ENCODE results near the gene VAT1L. TPM values are rescaled to one million over a fixed set of nuclear protein-coding genes. Genes with fewer than 3 reads are reported as not detected.
A peak's percentile ranks its signal among the peaks of the same experiment; 100 is the strongest.

The VAT1L gene
- total RNA-seq, 1 donor from 2014 or later: 2.3 TPM

DNA sequence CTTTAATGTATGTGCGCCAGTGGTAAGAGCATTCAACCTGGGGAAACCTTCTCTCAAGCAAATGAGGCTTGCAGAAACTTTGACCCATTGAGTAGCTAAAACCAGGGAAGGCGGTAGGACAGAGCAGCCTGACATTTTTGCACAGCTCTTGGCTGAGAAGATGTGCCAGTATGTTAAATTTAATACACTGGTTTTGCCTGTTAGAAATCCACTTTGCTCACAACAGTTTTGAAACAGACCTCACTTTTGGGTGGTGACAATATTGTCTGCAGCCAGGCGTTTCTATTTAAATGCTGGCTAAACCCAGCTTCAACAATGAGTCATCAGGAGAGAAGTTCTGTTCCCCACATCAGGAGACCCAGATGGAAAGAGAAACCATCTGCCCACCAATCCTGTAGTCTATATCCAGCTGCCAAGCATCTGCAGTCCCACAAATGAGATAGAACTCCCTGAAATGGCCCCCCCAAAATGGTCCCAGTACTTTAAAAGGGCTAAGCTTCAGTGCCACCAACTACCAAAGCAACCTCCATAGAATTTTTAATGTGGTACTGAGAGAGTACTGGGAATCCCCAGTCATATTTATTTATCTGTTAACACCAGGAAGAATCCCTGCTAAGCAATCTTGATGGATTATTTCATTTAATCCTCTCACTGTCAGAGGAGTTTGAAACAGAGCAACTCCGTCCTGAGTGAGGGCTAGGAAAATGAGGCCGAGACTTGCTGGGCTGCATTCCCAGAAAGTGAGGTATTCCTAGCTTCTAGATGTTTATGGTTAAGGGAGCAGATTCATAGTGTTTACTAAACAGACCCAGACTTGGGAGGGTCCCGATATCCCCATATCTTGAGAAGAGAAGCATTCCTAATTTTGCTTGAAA lies 205.0 kb downstream of the VAT1L start:
- peak; percentile 62 for DNase-seq

- no peak for DNase-seq
Measured at GRCh38 chr16:77995843-77996455, 207.6 kb downstream of the VAT1L start.

- no peak for DNase-seq
Measured at GRCh38 chr16:77998350-77999023, 210.1 kb downstream of the VAT1L start.

DNA sequence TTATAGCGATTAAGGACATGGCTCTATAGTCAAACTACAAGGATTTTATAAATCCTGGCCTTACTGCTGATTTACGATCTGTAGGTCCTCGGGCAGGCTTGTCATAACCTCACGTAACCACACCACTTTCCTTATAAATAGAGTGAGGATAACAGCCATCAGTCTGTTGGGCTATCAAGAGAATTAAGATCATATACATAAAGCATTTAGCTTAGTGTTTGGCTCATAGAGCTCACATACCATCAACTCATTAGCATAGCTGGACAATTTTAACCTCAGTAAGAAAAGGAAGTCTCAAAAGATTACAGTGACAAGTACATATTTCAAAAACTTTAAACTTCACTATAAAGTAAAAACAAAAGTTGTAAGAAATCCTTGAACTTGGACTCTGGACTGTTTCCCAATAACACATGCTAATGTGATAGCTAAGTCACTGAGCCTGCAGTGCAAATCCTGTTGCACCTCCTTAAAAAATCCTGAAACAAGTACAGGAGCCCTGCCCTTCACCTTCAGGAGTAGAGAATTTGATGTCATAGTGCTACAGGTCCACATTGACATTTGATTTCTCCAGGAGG lies 213.2 kb downstream of the VAT1L start:
- no peak for DNase-seq

GRCh38 chr16:78002915-78003538 lies 214.7 kb downstream of the VAT1L start:
- peak; percentile 86 for DNase-seq

- DNase-seq: no peak
Measured at GRCh38 chr16:78004517-78004916, 216.2 kb downstream of the VAT1L start.

GRCh38 chr16:78005881-78006280 lies 217.5 kb downstream of the VAT1L start:
- DNase-seq: no peak

DNA sequence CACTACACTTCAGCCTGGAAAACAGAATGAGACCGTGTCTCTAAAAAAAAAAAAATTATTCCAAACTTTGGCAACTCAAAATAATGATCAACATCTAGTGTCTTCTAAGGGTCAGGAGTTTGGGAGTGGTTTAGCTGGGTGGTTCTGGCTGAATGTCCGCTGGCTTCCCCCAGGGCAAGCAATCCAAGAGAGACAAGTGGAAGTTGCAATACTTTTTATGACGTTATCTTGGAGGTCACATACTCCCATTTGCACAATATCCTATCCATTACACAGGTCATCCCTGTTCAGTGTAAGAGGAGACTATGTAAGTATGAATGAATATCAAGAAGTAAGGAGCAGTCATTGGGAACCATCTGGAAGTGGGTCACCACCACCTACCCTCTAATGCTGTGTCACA lies 218.8 kb downstream of the VAT1L start:
- no peak for DNase-seq

DNA sequence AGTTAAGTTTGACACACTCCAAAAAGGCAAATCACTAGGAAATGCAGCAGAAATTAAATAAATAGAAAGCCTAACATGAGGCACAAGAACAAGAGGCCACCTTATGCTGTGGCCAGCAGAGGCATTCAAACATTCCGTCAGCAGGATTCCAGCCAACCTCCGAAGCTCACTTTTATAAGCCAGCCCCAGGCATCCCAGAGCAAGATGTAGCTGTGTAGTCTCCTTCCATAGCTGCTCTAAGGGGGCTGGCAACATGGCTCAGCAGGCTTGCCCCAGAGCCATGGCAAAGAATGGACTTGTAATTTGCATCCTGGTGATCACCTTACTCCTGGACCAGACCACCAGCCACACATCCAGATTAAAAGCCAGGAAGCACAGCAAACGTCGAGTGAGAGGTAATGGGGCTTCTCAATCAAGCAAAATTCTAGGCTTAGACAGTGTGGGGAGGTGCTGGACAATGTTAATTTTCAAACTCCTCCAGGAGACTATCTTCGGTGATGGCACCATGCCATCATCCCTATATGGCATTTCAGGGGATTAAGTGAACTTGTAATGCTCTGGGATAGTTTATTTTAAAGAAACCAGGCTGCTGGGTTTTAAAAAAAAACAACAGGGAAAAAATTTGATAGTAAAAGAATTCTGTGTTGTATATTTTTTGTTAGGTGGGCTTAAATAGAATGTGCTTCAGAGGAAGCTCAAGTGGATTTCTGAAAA lies 234.1 kb downstream of the VAT1L start, which contains the start of gene CLEC3A:
TSS of gene CLEC3A (plus strand) at position 202 of the 714 bp plus-strand sequence. CDS start at position 281, 79 bp downstream.
- DNase-seq: peak; percentile 13

GRCh38 chr16:78024159-78024558 lies 235.8 kb downstream of the VAT1L start:
- DNase-seq: no peak

GRCh38 chr16:78025631-78026030 lies 237.3 kb downstream of the VAT1L start:
- DNase-seq: no peak

GRCh38 chr16:78028018-78028417 lies 239.7 kb downstream of the VAT1L start:
- no peak for DNase-seq

Other genes with a start within 250 kb of the VAT1L start
- gene NUDT7, start 66.0 kb upstream of the VAT1L start, total RNA-seq: 4.4 TPM
- gene CLEC3A, start 234.0 kb downstream of the VAT1L start, total RNA-seq: not detected